SK-MEL-5 (cell line): ENCODE results near the gene RUFY4. TPM values are rescaled to one million over a fixed set of nuclear protein-coding genes. Genes with fewer than 3 reads are reported as not detected.
"Not testable (repeated sequence)": the region's sequence is repeated elsewhere in the genome, so short reads cannot be mapped to it uniquely, and the experiment has no call there.

Experiments used
- DNase-seq: peaks from one replicate; pipeline ENCODE4 v3.0.0-alpha.2; 2016; ENCODE audit warnings: low read depth, low spot score
- in situ Hi-C: cut with HindIII; loops from 2 replicates; pipeline ENCODE4 v1.10.0; 2016; ENCODE audit warnings: low sequenced_read_pairs, high pct_unique_total_duplicates, low pct_unique_long_range_greater_than_20kb
- total RNA-seq: library from RNA; depleted of rRNA; stranded (reverse); fragments of >200 nt; shearing (Covaris generic); gene quantifications from 2 replicates; pipeline ENCODE4 v1.2.3, GENCODE V29; 2014

RUFY4 gene
- total RNA-seq, 1 experiment from 2014 or later: not detected

DNA sequence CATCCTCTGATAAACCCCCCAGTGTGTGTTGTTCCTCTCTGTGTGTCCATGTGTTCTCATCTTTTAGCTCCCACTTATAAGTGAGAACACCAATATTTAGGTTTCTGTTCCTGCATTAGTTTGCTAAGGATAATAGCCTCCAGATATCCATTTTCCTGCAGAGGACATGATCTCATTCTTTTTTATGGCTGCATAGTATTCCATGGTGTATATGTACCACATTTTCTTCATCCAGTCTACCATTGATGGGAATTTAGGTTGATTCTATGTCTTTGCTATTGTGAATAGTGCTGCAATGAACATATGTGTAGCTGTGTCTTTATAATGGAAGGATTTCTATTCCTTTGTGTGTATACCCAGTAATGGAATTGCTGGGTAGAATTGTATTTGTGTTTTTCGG is 24.5 kb upstream of the RUFY4 start:
- in situ Hi-C loops, DNase-seq: not testable (repeated sequence)

- no peak for DNase-seq
These were observed 22.8 kb upstream of the RUFY4 start for GRCh38 chr2:218046238-218046637.

DNA sequence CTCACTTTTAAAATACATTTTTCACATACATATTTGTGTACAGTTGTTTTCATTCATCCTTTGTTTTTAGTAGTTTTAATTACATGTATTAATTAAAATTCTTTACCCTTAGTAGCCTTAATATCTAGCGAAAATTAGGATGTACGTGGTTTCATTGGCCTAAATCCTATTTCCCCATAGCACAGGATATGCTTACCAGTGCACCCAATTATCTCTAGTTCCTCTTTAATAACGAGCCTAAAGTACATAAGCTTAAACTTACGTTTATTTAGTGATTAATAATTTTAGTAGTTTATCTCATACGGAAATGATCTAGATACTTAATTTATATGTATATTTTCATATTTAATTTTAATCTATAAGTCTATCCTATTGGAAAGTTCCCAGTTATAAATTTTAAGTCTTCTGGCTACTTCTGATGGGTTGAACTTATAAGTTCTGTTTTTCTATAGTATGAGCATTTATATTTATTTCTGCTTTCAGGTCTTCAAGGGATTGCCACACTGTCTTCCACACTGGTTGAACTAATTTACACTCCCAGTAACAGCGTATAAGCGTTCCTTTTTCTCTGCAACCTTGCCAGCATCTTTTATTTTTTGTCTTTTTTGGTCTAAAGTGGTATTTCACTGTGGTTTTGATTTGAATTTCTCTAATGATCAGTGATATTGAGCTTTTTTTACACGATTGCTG is 21.4 kb upstream of the RUFY4 start:
- in situ Hi-C loops: no loop called here
- no peak for DNase-seq

More at GRCh38 chr2:218046238-218046637, 22.8 kb upstream of the RUFY4 start:
- in situ Hi-C loops: no loop called here

GRCh38 chr2:218051903-218052302 is 17.1 kb upstream of the RUFY4 start:
- DNase-seq: no peak
- in situ Hi-C loops: no loop called here

GRCh38 chr2:218059289-218059688 is 9.8 kb upstream of the RUFY4 start:
- no peak for DNase-seq
- in situ Hi-C loops: no loop called here

GRCh38 chr2:218060118-218060517 is 8.9 kb upstream of the RUFY4 start:
- no peak for DNase-seq
- in situ Hi-C loops: no loop called here

DNA sequence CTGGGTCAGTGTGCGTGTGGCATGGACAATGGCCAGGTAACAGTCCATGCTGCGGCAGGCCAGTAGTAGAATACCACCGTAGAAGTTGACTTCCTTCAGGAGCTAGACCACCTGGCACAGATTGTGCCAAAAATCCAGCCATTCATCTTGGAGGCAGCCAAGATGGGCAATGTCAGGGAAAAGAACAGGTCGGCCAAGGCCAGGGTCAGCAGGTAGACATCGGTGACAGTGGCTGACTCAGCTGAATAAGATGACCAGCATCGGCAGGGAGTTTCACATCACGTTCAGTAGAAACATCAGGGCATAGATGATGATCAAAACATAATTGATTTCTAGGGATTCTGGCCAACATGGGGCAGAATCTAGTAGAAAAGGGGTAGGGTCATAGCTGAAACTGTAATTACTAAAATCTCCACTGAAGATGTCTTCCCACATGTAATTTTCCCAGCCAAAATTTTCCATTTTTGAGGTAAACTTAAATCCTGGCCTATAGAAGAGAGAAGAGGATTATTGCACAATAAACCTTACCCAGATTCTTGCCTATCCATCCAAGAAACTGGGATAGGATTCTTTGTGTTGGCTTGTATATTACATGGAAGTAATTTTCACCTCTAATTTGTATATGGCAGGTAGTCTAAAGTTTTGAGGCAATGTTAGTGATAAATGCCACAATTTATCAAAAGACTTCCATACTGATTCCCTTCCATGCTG is 7.9 kb upstream of the RUFY4 start:
- no peak for DNase-seq
- in situ Hi-C loops: no loop called here

GRCh38 chr2:218063486-218063885 is 5.6 kb upstream of the RUFY4 start:
- no peak for DNase-seq
- in situ Hi-C loops: no loop called here

DNA sequence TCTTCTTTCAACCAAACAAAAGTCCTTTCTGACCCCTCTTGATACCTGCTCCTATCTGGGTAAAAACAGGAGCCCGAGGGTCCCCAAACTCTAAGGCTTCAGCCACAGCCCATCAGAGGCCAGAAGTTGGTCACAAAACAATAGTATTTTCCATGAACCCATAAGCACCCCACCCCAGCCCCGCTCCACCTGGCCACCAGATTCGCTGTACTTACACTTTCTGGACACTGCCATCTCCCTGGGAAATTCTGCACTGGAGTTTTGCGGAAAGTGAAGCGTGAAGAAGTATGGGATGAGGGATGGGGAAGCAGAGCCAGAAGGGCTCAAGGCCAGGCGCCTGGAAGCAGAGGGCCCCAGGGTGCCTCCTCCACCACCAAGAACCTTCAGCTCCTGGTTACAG is 5.2 kb upstream of the RUFY4 start:
- no peak for DNase-seq
- in situ Hi-C loops: no loop called here

DNA sequence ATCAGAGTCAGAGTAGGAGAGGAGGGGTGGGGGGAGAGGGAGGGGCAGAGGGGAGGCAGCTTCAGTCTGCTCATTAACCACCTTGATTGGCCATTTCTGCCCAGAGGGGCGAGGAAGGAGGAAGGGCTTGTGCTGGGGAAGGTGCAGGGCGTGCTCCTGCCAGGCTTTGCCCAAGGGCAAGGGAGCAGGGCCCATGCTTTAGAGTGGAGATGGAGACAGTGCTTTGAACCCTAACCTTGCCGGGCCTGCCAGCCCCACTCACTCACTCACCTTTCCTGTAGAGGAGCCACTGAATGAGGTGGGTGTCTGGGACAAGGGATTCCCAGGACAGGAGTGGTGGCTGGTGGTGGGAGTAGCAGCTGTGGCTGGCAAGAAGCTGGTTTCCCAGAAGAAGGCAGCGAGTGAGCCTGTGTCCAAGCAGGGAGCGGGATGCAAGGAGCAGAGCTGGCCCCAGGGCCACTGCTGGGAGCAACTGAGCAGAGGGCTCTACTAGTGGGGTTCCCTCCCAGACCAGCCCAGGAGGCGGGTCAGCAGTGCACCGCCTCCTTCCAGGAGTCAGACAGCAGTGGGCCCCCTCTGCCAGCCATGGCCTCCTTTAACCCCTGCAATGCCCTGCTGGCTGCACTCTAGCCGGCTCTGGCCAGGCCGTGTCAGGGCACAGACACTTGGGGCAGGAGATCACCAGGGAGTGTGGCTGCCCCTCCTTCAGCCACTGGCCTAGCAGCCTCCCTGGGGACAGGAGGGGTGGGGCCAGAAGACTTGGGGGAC is 3.6 kb upstream of the RUFY4 start:
- no peak for DNase-seq
- in situ Hi-C loops: no loop called here

DNA sequence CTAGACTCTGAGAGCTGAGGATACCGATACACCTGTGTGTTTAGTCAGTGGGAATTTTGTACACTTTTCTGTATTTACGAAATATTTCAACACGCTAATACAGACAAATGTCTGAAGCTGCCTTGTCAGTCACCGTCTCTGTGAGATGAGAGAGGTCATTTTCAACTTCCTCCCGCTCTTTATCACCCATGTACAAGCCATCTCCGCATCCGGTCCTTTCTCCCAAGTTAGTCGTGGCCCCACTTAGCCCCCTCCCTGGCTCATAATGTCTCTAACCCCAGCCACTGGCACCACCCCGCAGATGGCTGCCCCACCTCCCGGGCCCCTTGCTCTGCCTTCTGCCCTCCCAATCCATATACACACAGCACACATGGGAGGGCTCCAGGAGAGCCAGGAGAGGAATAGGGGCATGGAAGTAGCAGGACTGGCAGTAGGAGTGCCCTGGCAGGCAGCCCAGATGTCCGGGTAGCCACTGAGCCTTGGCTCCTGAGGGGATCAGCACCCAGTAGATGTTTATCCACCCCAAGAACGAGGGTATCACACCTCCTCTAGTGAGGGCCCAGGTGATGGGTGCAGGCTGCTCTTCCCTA is 2.0 kb upstream of the RUFY4 start:
- no peak for DNase-seq
- in situ Hi-C loops: no loop called here

DNA sequence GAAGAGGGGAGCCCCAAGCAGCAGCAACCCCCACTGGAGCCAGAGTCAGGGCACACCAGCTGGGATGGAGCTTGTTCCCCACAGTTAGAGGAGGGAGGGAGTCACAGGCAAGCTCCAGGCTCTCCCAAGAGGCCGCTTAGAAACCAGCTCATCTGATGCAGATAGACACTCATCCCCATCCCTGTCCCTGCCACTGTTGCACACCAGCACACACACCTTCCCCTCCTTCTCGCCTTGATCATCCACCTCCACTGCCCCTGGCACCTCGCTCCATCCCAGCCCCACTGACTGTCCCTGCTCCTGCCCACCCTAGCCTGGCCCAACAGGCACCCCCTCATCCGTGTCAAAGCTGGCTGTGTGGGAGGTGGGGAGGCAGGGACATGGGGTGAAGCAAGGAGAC is 1.5 kb upstream of the RUFY4 start:
- in situ Hi-C loops: no loop called here
- no peak for DNase-seq

GRCh38 chr2:218069606-218070300 is 700 bp downstream of the RUFY4 start:
- DNase-seq: no peak
- in situ Hi-C loops: no loop called here

DNA sequence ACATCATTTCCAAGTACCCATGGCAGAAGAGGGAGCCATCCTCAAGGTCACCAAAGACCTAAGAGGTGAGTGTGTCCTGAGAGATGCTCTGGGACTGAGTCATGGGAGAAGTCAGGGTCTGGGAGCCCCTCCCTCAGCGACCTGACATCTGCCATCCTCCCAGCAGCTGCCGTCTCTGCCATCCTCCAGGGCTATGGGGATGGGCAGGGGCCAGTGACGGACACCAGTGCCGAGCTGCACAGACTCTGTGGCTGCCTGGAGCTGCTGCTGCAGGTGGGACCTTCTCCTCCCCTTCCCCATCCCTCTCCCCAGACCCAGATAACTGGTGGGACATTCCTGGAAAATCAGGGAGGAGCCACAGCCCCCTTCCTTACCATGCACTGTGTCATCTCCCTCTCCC is 1.5 kb downstream of the RUFY4 start:
- no peak for DNase-seq
- in situ Hi-C loops: no loop called here

DNA sequence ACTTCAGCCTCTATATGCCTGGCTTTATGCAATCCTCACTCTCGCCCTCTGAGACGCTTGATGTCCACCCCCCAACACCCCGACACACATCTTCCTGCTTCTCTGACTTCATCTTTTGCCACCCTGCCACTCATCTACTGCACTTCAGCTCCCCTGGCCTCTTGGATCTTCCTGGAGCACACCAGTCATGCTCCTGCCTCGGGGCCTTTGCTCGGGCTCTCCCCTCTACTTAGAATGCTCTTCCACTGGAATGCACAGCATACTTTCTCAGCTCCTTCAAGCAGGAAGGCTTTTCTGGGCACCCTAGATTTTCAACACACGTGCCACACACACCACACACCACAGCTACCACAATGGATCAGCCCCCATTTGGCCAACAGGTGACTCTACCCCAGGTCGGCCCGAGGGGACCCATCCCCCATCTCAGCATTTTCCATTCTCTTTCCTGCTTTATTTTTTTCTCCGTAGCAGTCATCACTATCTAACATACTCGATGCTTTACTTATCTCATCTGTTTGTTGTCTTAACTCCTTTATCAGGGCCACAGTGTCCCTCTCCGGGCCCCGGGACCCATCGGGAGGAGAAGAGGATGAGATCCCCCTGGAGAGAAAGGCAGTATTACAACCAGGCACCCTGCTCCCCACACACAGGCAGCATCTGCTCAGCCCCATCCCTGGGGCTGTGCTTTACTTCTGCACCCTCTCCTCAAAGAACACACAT is 2.3 kb downstream of the RUFY4 start:
- in situ Hi-C loops: no loop called here
- DNase-seq: no peak

DNA sequence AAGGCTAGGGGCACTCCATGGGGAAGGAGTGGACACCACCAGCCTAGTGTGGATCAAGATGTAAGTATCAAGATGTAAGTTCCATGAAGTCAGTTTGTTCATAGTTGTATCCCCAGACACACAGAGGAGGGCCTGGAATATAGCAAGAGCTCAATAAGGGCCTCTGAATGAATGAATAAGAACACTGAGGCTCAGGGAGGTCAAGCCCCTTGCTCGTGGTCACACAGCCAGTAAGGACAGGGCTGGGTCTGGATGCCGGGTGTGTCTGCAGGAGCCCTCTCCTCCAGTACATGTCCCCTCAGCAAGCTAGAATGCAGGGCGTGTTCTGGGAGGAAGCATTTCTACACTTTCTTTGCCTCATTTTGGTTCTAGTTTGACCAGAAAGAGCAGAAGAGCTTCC is 2.9 kb downstream of the RUFY4 start:
- in situ Hi-C loops: no loop called here
- no peak for DNase-seq

DNA sequence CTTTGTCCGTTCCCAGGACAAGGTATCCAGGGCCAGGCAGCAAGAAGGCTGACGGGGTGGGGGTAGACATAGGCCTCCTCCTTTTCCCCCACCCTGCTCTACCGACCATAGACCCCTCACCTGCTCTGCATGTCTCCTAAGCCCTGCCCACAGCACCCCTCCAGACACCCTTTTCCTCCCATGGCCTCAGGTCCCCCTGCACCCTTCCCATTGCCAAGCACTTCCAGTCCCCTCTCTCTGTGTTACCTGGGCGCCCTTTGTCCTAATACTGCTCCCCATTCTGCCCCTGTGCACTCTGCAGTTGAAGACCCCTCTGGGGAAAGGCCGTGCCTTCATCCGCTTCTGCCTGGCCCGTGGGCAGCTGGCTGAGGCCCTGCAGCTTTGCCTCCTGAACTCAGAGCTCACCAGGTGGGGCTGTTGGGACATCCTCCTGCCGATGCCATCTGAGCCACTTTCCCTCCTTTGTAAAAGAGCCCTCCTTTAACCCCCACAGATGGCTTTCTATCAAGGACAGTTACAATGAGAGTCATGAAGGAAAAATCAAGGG is 3.5 kb downstream of the RUFY4 start:
- no peak for DNase-seq
- in situ Hi-C loops: no loop called here
